Smooth muscle cell of the brain vasculature (primary cell): ENCODE measurements around the gene LFNG.

Experiments
- DNase-seq: peaks from one replicate; pipeline ENCODE4 v3.0.0-alpha.2; 2012; ENCODE audit warnings: low read depth, low spot score

The LFNG gene

GRCh38 chr7:2570021-2570420 lies 50.4 kb downstream of the LFNG start:
- DNase-seq, result no peak

- no peak for DNase-seq
Observed at GRCh38 chr7:2571409-2571808, 51.8 kb downstream of the LFNG start.

- no peak for DNase-seq
Observed at GRCh38 chr7:2572101-2572842, 52.7 kb downstream of the LFNG start.

- no peak for DNase-seq
Observed at GRCh38 chr7:2573761-2574160, 54.2 kb downstream of the LFNG start.

GRCh38 chr7:2575046-2575732 lies 55.6 kb downstream of the LFNG start:
- DNase-seq, result no peak

GRCh38 chr7:2575733-2576340 lies 56.3 kb downstream of the LFNG start:
- no peak for DNase-seq

- no peak for DNase-seq
Observed at GRCh38 chr7:2576742-2577491, 57.3 kb downstream of the LFNG start.
